SU-DHL-6 (cell line): ENCODE results near the gene GOPC.

Source experiments
- EZH2phosphoT487 ChIP-seq: fragments of 200-600 bp; sonication (generic), shearing (Covaris generic); conservative IDR thresholded peaks from 2 replicates; pipeline ENCODE4 v1.6.1; 2018; ENCODE audit warnings: mild to moderate bottlenecking, antibody characterized with exemption, low read length, moderate library complexity, mixed read lengths
- TF ChIP-seq, protein P1 (sequence below): fragments of 200-600 bp; sonication (generic); IDR thresholded peaks from one replicate; pipeline ENCODE4 v1.5.1; 2017; ENCODE audit warnings: antibody characterized with exemption, mild to moderate bottlenecking, low read length, moderate library complexity; ENCODE audit not compliant: insufficient read depth, poor library complexity, severe bottlenecking

DNA sequence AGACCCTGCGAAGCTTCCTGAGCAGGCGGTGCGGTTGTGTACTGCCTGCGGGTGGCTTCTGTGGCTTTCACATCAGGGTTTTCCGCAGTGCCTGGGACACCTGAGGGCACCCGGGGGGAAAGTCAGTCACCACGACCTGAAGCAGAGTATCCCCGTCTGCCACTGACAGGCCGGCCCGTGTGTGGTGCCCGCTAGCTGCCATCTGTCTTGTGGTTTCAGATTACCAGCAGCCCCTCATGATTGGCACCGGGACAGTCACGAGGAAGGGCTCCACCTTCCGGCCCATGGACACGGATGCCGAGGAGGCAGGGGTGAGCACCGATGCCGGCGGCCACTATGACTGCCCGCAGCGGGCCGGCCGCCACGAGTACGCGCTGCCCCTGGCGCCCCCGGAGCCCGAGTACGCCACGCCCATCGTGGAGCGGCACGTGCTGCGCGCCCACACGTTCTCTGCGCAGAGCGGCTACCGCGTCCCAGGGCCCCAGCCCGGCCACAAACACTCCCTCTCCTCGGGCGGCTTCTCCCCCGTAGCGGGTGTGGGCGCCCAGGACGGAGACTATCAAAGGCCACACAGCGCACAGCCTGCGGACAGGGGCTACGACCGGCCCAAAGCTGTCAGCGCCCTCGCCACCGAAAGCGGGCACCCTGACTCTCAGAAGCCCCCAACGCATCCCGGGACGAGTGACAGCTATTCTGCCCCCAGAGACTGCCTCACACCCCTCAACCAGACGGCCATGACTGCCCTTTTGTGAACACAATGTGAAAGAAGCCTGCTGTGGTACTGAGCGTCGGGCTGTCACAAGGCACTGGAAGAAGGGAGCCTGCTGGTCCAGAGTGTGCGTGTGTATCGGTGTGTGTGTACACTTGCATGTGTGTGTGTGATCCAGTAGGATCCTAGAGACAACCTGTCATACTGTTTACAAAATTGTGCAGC, 54.4 kb downstream of the GOPC start:
- TF ChIP-seq, protein P1, sequence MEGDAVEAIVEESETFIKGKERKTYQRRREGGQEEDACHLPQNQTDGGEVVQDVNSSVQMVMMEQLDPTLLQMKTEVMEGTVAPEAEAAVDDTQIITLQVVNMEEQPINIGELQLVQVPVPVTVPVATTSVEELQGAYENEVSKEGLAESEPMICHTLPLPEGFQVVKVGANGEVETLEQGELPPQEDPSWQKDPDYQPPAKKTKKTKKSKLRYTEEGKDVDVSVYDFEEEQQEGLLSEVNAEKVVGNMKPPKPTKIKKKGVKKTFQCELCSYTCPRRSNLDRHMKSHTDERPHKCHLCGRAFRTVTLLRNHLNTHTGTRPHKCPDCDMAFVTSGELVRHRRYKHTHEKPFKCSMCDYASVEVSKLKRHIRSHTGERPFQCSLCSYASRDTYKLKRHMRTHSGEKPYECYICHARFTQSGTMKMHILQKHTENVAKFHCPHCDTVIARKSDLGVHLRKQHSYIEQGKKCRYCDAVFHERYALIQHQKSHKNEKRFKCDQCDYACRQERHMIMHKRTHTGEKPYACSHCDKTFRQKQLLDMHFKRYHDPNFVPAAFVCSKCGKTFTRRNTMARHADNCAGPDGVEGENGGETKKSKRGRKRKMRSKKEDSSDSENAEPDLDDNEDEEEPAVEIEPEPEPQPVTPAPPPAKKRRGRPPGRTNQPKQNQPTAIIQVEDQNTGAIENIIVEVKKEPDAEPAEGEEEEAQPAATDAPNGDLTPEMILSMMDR: no peak
- no peak for TF ChIP-seq EZH2phosphoT487
